Activated naive CD4-positive, alpha-beta T cell treated with anti-CD3 and anti-CD28 coated beads, Interleukin-2, amount 50 U/mL, for 16 hours (primary cell): ENCODE results near the gene TMEM232.
"Not testable (repeated sequence)": the region's sequence is repeated elsewhere in the genome, so short reads cannot be mapped to it uniquely, and the experiment has no call there.

ENCODE experiments used
- DNase-seq: peaks from one replicate; pipeline ENCODE4 v3.0.0-alpha.2; 2020

The TMEM232 gene

DNA sequence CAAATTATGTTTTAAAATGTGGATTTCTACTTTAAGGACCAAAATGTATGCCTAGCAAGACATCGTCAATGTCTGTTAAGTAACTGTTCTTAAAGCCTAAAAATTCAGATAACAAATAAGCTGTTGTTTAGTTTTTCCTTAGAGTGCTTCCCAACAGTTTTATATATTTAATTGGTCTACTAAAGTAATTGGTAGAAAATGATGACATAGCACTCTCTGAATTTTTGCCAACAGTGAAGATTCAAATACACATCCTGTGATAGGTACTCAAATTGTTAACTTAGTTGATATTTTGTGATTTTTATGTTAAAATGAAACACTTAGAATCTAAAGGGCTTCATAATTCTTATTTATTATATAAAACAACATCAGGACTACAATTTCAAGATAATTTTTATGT, 107.5 kb downstream of the TMEM232 start:
- DNase-seq: no peak

DNA sequence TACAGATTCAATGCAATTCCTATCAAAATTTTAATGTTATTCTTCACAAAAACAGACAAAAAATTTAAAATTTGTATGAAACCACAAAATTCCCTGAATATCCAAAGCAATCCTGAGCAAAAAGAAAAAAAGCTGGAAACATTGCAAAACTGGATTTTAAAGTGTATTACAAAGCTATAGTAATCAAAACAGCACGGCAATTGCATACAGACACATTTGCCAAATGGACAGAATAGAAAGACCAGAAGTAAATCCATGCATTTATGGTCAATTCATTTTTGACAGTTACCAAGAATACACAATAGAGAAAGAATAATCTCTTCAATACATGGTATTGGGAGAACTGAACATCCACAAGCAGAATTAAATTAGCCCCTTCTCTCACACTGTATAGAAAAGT, 110.5 kb downstream of the TMEM232 start:
- no peak for DNase-seq

DNA sequence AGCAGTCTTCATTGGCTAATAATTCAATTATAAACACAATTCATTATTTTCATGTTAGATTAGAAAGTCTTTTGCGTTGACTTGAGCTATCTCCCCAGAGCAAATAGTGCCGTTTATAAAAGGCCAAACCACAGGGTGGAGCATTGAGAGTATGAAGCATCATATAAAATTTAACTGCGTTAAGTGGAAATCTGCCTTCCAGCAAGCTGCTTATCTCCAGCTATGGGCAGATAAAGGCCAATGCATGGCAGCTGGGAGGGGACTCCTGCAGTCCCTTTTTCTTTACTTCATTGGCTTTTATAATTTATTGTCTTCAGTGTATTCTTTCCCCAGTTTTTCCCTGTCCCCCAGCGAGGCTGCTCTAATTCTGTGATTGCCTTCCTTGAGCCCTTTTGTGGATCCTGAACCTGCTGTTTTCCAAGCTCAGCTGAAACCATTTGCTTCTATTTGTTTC, 113.7 kb downstream of the TMEM232 start:
- DNase-seq: no peak

- DNase-seq: no peak
These were observed 114.7 kb downstream of the TMEM232 start for GRCh38 chr5:110611817-110612216.

- no peak for DNase-seq
These were observed 131.6 kb downstream of the TMEM232 start for GRCh38 chr5:110594866-110595265.

- no peak for DNase-seq
These were observed 136.3 kb downstream of the TMEM232 start for GRCh38 chr5:110590187-110590586.

GRCh38 chr5:110588286-110588980, 138.0 kb downstream of the TMEM232 start:
- DNase-seq: no peak

DNA sequence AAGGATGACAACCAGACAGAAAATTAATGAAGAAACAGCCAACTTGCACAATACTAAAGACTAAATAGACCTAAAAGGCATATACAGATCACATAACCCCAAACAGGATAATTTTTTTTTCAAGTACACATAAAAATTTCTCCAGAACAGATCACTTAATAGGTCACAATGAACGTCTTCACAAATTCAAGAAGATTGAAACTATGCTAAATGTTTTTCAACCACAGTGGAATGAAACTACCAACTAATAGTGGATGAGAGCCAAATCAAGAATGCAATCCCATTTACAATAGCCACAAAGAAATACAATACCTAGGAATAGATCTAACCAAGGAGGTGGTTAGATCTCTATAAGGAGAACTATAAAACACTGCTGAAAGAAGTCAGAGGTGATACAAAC, 145.8 kb downstream of the TMEM232 start:
- no peak for DNase-seq

- DNase-seq: no peak
These were observed 153.7 kb downstream of the TMEM232 start for GRCh38 chr5:110572729-110573128.

- DNase-seq: no peak
These were observed 164.3 kb downstream of the TMEM232 start for GRCh38 chr5:110562191-110562590.

DNA sequence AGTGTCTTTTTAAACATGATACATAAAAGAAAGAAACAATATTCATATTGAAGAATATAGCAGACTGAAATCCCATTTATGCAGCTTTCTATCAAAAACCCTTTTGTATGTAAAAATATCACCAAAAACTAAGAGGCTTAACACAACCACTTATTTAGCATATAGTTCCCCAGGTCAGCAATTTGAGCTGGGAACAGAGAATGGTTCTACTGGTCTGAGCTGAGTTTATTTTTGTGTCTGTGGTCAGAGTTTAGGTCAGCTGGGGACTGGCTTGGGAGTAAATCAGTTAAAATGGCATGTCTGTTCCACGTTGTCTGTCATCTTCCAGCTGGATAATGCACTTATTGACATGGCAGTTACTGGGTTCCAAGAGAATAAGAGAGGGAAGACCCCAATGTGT, 165.0 kb downstream of the TMEM232 start:
- DNase-seq: no peak

GRCh38 chr5:110549301-110549700, 177.2 kb downstream of the TMEM232 start:
- no peak for DNase-seq

GRCh38 chr5:110548171-110548570, 178.3 kb downstream of the TMEM232 start:
- DNase-seq: no peak

DNA sequence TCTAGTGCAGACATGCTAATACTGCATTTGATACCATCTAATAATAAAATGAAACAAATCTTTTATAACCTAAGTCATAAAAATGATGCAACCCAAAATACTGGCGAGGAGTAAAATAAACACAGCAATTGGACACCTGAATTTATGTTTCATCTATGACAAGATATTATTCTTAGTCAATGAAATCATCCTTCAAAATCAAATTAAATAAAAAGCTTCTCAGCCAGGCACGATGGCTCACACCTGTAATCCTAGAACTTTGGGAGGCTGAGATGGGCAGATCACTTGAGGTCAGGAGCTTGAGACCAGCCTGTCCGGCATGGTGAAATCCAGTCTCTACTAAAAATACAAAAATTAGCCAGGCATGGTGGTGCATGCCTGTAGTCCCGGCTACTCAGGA, 179.0 kb downstream of the TMEM232 start:
- DNase-seq: no peak

DNA sequence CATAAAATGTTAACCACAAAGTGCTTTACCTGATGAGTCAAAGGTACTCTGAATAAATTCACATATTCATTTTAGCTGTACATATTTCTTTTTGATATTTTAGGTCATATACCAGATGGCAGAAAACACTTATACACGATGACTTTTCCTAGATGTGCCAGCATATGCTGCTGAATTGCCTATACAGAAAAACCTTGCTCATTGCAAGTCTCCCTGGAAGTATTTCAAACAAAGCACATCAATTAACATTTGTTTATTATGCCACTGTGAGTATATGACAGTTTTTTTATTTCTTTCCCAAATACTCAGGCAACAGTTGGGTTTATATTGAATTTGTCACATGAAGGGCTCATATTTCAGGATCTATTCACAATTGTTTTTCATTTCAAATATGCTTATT, 180.8 kb downstream of the TMEM232 start:
- DNase-seq: no peak

DNA sequence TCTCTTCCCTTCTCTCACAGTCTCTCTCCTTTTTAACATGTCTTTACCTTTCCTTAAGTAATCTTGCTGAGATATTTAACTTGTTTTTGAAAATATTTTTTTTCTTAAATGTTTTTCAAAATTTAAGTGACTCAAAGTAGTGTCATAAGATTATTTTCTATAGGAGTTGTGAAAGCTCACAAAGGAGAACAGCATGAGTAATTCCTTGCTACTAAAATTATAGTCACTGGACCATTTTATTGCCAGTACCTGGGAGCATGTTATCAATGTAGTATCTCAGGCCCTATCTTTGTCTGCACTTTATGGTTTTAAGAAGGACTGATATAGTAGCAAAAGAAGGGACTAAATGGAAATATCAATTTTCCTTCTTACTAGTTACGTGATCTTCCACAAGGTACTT, 181.9 kb downstream of the TMEM232 start:
- DNase-seq: no peak

- no peak for DNase-seq
These were observed 183.5 kb downstream of the TMEM232 start for GRCh38 chr5:110542949-110543348.

DNA sequence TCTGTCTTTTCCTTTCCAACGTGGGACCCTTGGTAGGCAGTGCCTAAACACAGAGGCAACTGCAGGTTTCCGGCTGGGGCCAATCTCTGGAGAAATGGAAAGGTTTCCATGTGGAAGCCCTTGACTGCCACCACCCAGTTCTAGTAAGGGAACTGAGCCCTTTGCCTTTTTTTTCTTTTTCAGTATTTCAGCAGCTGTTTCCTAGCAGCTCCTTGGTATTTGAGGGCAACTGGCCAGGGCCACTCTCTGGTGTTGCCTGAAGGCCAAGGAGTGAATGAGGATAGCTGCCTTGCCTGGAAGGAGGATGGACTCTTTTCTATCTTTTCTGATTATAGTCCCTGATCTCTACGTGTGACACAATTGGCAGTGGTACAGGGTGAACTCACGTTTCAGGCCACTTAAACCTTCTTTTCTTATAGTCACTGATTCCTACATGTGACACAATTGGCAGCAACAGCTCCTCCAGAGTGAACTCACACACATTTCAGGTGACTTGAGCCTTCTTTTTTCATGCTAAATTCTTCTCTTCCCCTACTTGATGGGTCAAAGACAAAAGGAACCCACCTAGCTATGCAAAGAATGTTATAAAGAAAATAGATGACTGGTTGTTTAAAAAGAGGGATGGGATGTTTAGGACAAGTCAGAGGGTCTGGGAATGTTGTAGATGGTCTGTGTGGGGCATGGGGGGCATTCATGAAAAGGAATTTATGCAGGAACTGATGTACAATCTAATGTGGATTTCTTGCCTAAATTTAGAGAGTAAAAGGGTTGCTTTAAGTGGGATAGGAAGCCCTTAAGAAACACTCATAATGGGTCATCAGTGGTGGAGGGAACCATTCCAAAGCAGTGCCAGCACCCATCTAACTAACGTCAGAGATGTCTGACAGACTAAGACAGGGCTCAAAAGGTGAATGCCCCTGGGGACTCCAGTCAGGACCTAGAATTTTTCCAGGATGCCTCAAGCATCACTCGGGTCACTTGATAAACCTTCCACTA, 190.1 kb downstream of the TMEM232 start:
- no peak for DNase-seq

GRCh38 chr5:110535146-110535545, 191.3 kb downstream of the TMEM232 start:
- DNase-seq: not testable (repeated sequence)

- DNase-seq: no peak
These were observed 200.7 kb downstream of the TMEM232 start for GRCh38 chr5:110525762-110526161.

DNA sequence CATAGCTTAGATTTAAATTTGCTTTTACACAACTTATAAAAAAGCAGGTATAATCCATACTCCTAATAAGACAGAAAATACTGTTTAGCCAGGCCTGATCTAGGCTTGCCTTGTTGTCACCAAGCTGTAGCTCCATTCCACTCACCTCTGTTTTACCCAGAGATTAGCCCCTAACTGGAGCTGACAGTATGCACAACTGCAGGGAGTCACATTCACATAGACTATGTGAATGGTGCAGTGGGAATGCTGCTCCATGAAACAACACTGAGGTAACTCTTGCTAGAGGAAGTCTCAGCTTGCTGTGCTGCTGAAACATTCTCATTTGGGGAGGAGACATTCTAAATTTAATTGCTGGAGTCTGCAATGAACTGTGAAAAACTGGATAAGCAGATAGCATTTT, 209.1 kb downstream of the TMEM232 start:
- no peak for DNase-seq

GRCh38 chr5:110514030-110514429, 212.4 kb downstream of the TMEM232 start:
- no peak for DNase-seq

DNA sequence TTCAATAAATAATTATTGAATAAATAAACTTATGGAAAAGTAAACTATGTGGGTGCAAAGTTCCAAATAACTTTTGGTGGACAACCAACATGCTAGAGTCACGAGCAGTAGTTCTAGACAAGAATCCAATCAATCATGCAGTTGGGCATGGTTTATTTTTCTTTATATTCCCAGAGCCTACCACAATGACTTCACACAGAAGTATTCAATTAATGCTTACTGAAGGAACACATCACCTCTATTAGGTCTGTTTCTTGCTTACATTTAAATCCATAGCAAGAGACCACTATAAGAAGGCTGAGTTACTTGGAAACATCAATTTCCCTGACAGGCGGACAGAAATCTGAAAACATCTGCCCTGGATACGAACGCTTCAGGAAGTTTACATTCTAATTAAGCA, 214.2 kb downstream of the TMEM232 start:
- no peak for DNase-seq

GRCh38 chr5:110510146-110510545, 216.3 kb downstream of the TMEM232 start:
- DNase-seq: no peak
